Endometrial microvascular endothelial cells (primary cell): ENCODE data around the gene KRTAP4-1. TPM values are rescaled to one million over a fixed set of nuclear protein-coding genes. Genes with fewer than 3 reads are reported as not detected.
"Not testable (repeated sequence)": the region's sequence is repeated elsewhere in the genome, so short reads cannot be mapped to it uniquely, and the experiment has no call there.

Experiments
- in situ Hi-C: cut with HindIII; loops from 2 replicates; pipeline ENCODE4 v1.10.0; 2017; ENCODE audit warnings: low sequenced_read_pairs, low pct_unique_long_range_greater_than_20kb; ENCODE audit errors: inconsistent ontology term
- total RNA-seq: library from RNA; depleted of rRNA; stranded (reverse); fragments of >200 nt; gene quantifications from one replicate; pipeline ENCODE4 v1.2.3, GENCODE V29; 2015; ENCODE audit errors: inconsistent ontology term

Gene KRTAP4-1
- total RNA-seq = not detected

DNA sequence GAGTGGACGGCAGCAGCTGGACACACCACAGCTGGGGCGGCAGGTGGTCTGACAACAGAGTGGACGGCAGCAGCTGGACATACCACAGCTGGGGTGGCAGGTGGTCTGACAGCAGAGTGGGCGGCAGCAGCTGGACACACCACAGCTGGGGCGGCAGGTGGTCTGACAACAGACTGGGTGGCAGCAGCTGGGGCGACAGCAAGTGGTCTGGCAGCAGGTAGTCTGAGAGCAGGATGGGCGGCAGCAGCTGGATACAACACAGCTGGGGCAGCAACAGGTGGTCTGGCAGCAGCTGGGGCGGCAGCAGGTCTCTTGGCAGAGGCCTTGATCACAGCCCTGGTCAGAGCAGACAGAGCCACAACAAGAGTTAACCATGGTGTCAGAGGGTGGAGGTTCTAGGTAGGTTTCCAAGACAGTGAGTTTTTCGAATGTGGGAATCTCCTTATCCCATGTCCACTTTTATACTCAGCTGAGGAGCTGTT lies at the start of gene KRTAP4-1:
KRTAP4-1 (minus strand) TSS at position 432 of the 482 bp plus-strand sequence; CDS start at position 375, 57 bp downstream.
- in situ Hi-C loops = no loop called here

DNA sequence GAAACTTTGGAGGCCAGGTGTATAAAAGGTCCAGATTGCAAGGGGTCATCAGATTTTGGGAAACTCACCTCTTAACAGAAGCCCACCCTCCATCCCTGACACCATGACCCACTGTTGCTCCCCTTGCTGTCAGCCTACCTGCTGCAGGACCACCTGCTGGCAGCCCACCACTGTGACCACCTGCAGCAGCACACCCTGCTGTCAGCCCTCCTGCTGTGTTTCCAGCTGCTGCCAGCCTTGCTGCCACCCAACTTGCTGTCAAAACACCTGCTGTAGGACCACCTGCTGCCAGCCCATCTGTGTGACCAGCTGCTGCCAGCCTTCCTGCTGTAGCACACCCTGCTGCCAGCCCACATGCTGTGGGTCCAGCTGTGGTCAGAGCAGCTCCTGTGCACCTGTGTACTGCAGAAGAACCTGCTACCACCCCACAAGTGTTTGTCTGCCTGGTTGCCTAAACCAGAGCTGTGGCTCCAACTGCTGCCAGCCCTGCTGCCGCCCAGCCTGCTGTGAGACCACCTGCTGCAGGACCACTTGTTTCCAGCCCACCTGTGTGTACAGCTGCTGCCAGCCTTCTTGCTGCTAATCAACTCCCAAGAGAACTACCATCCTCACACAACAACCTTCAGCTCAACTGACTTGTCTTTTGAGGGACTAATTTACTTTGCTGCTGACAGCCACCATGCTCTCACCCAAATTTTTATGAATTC lies 47.8 kb upstream of the KRTAP4-1 start, which contains the start of gene KRTAP9-3:
KRTAP9-3 (plus strand) TSS at position 51 of the 707 bp plus-strand sequence; CDS start at position 104, 53 bp downstream.
- in situ Hi-C loops = not testable (repeated sequence)

DNA sequence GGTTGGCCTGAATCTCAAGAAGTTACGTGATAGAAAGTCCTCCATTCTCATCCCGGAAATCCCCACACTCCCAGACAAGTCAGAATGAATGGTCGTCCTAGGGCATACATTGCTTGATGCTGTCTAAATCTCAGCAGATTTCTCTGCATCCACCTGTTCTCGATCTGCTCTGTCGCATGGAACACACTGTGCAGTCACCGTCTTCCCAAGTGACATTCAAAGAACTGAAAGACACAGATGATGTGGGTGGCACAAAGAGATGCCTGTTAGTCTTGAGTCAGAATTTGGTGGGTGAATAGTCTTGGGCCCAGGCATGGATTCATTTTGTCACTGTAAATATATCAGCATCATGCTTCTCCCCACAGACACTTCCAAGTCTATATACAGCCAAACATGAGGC lies 47.0 kb upstream of the KRTAP4-1 start:
- in situ Hi-C loops = no loop called here

DNA sequence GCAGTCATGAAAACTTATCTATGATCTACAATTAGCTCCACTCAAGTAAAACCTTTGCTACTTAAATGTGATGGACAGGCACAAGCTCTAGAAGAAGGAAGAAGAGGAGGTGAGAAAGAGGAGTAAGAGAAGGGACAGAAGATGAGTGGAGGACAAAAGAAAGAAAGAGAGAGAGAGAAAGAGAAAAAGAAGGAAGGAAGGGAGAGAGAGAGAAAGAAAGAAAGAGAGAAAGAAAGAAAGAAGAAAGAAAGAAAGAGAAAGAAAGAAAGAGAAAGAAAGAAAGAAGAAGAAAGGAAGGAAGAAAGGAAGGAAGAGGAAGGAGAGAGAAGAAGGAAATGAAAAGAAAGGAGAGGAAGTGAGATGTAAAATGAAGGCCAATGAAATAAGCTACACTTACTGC lies 45.4 kb upstream of the KRTAP4-1 start:
- in situ Hi-C loops = no loop called here

DNA sequence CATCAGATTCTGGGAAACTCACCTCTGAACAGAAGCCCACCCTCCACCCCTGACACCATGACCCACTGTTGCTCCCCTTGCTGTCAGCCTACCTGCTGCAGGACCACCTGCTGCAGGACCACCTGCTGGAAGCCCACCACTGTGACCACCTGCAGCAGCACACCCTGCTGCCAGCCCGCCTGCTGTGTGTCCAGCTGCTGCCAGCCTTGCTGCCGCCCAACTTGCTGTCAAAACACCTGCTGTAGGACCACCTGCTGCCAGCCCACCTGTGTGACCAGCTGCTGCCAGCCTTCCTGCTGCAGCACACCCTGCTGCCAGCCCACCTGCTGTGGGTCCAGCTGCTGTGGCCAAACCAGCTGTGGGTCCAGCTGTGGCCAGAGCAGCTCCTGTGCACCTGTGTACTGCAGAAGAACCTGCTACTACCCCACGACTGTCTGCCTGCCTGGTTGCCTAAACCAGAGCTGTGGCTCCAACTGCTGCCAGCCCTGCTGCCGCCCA lies 41.9 kb upstream of the KRTAP4-1 start, which contains the start of gene KRTAP9-2:
KRTAP9-2 (plus strand) TSS at position 51 of the 498 bp plus-strand sequence; CDS start at position 58, 7 bp downstream.
- in situ Hi-C loops = not testable (repeated sequence)

DNA sequence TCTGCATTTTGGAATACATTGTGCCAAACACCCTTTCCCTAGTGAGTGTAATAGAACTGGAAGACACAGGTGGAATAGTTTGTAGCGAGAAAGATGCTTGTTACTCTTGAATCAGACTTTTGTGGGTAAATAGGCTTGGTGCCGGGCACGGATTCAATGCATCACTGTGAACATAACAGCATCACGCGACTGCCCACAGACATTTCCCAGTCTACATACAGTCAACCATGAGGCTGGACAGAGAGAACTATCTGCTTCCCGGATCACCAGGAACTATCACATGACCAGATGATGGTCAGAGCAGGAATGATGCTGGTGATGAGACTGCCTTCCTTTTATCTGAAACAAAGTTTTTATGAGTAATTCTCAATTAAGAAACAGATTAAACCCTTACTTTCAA lies 41.3 kb upstream of the KRTAP4-1 start:
- in situ Hi-C loops = no loop called here

DNA sequence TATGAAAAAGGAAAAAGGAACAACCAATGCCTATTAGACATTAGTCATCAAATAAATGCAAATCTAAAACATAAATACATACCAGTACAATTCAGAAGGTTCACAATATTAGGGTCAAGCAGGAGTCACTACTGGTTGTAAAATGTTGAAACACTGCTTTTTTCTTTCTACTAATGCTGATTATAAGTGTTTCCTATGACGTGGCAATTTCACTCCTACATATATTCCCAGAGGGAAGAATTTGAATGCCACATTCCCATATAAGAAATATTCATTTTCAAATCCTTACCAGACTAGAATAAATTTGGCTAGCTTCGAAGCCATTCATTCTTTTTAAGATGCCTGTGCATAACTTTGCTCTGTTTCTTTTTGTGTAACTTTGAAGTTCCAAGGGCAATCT lies 39.1 kb upstream of the KRTAP4-1 start:
- in situ Hi-C loops = no loop called here

DNA sequence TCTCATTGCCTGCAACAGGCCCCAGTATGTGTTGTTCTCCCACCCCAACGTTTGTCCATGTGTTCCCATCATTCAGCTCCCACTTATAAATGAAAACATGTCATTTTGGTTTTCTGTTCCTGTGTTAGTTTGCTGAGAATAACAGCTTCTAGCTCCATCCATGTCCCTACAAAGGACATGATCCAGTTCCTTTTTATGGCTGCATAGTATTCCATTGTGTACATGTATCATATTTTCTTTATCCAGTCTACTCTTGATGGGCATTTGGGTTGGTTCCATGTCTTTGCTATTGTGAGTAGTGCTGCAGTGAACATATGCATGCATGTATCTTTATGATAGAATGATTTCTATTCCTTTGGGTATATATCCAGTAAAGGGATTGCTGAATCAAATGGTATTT lies 31.0 kb upstream of the KRTAP4-1 start:
- in situ Hi-C loops = no loop called here

DNA sequence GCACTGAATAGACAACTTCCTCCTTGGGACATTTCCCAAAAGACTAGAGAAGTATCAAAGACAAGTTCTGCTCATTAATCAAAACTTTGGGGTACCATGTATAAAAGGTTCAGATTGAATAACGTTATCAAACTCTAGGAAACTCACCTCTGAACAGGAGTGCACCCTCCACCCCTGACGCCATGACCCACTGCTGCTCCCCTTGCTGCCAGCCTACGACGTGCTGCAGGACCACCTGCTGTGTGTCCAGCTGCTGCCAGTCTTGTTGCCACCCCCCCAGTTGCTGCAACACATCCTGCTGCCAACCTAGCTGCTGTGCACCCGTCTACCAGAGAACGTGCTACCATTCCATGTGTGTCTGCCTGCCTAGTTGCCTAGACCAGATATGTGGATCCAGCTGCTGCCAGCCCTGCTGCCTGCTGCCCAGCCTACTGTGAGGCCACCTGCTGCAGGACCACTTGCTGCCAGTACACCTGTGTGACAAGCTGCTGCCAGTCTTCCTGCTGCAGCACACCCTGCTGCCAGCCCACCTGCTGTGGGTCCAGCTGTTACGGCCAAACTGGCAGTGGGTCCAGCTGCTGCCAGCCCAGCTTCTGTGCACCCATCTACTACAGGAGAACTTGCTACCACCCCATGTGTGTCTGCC lies 27.9 kb upstream of the KRTAP4-1 start:
- in situ Hi-C loops = no loop called here

DNA sequence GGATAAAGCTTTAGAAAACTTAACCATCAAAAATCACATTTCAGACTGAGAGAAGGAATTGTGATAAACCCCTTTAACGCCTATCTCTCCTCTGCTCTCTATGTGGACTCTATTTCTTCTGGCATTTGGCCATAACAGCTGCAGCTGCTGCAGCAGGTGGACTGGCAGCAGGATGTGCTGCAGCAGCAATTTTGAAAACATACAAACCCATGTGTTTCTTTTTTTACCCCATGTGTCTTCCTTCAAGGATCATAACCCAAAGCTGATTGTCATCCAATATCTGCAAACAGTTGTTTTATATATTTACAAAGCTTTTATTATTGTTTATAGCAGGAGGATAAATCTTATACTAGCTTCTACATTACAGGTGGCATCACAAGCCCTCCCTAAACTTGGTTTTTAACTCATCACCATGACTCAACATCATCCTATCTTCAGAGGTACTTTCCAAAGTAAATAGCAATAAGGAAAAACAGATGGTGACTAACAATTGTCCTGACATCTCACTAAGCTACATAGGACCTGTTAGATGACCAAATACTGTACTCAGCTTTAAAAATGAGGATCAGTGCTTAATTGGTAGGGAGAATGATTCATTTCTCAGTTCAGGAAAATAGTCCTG lies 27.2 kb upstream of the KRTAP4-1 start:
- in situ Hi-C loops = no loop called here

DNA sequence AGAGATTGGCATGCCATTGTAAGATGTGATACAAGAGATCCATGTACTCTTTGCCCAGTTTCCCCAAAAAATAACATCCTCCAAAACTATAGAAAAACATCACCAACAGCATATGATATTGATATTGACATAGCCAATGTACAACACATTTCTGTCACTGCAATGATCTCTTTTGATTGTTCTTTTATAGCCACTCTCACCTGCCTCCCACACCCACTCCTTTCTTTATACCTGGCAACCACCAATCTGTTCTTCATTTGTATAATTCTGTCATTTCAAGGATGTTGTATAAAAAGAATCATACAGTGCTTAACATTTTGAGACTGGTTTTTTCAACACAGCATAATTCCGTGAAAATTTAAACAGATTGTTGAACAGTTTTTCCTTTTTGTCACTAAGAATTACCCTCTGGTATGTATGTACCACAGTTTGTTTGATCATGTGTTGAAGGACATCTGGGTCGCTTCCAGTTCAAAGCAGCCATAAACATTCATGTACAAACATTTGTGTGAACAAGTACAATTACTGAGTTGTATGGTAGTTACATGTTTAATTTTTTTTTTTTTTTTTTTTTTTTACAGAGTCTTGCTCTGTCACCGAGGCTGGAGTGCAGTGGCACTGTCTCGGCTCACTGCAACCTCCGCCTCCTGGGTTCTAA lies 14.8 kb upstream of the KRTAP4-1 start:
- in situ Hi-C loops = no loop called here

DNA sequence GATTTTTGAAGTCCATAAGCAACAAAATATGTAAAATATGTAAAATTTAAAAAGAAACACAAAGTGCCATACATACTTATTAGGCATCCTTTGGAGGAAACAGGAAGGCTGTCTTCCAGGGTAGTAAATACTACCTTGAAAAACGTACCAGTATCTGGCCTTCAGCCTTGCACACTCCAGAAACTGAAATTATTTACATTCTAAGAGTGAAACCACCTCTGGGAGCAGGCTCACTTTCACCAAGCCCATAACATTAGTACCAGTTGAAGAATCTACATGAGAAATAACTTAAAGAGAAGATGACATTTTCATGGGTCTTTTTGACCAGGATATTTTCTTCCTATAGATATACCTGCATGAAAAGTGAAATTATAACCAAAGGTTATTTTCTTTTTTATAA lies 11.4 kb upstream of the KRTAP4-1 start:
- in situ Hi-C loops = no loop called here

DNA sequence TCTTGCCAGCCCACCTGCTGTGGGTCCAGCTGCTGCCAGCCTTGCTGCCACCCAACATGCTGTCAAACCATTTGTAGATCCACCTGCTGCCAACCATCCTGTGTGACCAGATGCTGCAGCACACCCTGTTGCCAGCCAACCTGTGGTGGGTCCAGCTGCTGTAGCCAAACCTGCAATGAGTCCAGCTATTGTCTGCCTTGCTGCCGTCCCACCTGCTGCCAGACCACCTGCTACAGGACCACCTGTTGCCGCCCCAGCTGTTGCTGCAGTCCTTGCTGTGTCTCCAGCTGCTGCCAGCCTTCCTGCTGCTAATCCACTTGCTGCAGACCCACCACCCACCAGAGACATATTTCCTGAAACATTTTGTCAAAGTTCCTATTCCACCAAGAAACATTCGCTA lies 5.6 kb upstream of the KRTAP4-1 start:
- in situ Hi-C loops = no loop called here

DNA sequence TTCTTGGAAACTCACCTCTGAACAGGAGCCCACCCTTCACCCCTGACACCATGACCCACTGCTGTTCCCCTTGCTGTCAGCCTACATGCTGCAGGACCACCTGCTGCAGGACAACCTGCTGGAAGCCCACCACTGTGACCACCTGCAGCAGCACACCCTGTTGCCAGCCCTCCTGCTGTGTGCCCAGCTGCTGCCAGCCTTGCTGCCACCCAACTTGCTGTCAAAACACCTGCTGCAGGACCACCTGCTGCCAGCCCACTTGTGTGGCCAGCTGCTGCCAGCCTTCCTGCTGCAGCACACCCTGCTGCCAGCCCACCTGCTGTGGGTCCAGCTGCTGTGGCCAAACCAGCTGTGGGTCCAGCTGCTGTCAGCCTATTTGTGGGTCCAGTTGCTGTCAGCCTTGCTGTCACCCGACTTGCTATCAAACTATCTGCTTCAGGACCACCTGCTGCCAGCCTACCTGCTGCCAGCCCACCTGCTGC lies 5.2 kb upstream of the KRTAP4-1 start, which contains the start of gene KRTAP9-1:
KRTAP9-1 (plus strand) TSS at position 51 of the 482 bp plus-strand sequence; CDS start at position 51, 0 bp downstream.
- in situ Hi-C loops = not testable (repeated sequence)

DNA sequence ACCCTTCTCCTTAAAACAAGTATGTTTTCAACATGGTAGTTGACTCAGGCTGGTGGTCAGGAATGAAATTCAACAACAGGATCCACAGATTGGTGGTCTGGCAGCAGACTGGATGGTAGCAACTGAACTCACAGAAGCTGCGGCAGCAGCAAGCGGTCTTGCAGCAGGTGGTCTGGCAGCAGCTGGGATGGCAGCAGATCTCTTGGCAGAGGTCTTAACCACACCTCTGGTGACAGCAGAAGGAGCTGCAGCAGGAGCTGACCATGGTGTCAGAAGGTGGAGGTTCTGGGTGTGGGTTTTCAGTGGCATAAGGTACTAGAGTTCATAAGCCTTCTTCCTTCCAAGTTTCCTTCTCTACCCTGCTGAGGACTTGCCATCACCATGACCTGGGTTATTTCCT lies 2.2 kb upstream of the KRTAP4-1 start:
- in situ Hi-C loops = no loop called here

DNA sequence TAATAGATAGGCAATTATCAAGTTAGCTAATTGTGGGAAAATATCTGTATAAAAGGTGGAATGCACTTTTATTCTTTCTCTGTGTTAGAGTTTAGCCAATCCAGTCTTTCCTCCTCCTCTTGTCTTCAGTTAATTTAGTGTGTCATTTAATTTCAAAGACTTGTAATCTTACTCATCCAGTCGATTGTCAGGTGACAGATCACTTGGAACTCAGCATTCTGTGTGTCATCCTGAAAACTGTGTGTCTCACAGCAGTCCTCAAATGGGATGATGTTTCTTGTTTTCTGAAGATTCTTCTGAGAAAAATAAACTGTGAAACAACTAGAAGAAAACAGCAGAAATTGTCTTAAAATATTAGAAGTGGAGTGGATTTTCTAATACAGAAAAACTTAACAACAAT lies 290 bp upstream of the KRTAP4-1 start:
- in situ Hi-C loops = no loop called here

DNA sequence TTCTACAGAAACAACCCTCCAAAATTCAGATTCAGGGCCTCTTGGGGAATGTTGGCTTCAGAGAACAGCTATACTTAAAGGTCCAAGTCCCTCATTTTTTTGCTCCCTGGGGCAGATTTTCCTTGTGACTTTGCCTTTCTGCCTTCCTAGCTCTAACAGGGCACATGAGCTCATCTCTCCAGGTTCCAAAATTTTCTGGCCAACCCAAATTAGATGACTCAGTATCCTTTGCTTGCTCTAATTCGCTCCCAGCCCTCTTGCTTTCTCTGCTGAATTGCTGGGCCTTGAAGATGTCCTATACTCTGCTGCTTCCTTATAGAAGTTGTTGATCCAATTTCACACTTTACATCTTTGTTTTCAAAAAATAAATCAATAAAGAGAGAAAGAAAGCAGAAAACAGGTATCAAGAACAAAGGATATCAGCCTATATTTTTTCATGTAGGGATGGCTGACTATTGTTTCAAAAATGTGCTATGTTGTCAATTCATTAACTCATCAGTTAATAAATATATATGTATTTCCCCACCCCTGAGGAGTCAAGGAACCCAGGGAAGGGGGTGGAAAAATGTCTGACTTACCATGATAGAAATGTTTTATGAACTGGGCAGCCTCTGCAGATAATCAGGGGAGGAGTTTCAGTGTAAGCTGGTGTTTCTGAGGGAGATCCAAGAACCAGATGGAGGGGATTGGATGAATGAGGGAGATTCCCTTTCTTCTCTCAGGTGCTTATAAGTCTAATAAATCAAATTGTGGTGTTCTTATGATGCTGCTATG lies 5.7 kb downstream of the KRTAP4-1 start:
- in situ Hi-C loops = no loop called here

DNA sequence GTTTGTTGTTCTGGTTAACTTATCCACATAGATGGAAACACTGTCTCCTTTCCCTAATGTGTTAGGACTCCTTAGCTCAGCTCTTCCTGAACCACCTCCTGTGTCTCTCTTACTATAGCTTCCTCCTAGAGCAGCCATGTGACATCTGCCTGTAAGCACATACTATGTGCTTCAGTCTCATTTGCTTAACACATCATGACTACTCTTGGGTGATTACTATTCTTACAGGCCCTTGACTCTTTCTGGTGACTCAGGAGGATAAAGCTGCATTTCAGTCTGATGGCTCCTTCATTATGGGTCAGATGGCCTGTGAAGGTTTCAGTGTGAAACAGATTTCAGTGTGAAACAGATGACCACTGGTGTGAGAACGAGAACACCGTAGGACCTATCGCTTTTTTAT lies 6.4 kb downstream of the KRTAP4-1 start:
- in situ Hi-C loops = no loop called here
